ENCODE results near the gene SEC22C.
"Not testable (repeated sequence)": the region's sequence is repeated elsewhere in the genome, so short reads cannot be mapped to it uniquely, and the experiment has no call there.

SEC22C gene

GRCh38 chr3:42579346-42579745 is 2.4 kb downstream of the SEC22C start:
- DNase-seq (ENCODE audit: low read depth) = not testable (repeated sequence)

GRCh38 chr3:42578054-42578453 is 3.7 kb downstream of the SEC22C start:
- DNase-seq (ENCODE audit: low read depth) = no peak

- no peak for DNase-seq (ENCODE audit: low read depth)
Measured at GRCh38 chr3:42575137-42575741, 6.5 kb downstream of the SEC22C start.

GRCh38 chr3:42572278-42572677 is 9.5 kb downstream of the SEC22C start:
- no peak for DNase-seq (ENCODE audit: low read depth)

GRCh38 chr3:42569593-42570142 is 12.1 kb downstream of the SEC22C start:
- DNase-seq (ENCODE audit: low read depth) = no peak

GRCh38 chr3:42562047-42562907 is 19.5 kb downstream of the SEC22C start:
- DNase-seq (ENCODE audit: low read depth) = no peak

GRCh38 chr3:42557854-42558253 is 23.9 kb downstream of the SEC22C start:
- no peak for DNase-seq (ENCODE audit: low read depth)

- not testable (repeated sequence) for DNase-seq (ENCODE audit: low read depth)
Measured at GRCh38 chr3:42556817-42557216, 24.9 kb downstream of the SEC22C start.

- DNase-seq (ENCODE audit: low read depth) = no peak
Measured at GRCh38 chr3:42556089-42556632, 25.6 kb downstream of the SEC22C start.

- DNase-seq (ENCODE audit: low read depth) = no peak
Measured at GRCh38 chr3:42552830-42553229, 28.9 kb downstream of the SEC22C start.

GRCh38 chr3:42550250-42550649 is 31.5 kb downstream of the SEC22C start:
- no peak for DNase-seq (ENCODE audit: low read depth)

- no peak for DNase-seq (ENCODE audit: low read depth)
Measured at GRCh38 chr3:42549131-42549530, 32.6 kb downstream of the SEC22C start.

- no peak for DNase-seq (ENCODE audit: low read depth)
Measured at GRCh38 chr3:42547401-42547945, 34.3 kb downstream of the SEC22C start.

GRCh38 chr3:42546691-42547213 is 35.0 kb downstream of the SEC22C start:
- DNase-seq (ENCODE audit: low read depth) = no peak

GRCh38 chr3:42545284-42545900 is 36.4 kb downstream of the SEC22C start:
- no peak for DNase-seq (ENCODE audit: low read depth)

GRCh38 chr3:42544492-42545283 is 37.1 kb downstream of the SEC22C start:
- DNase-seq (ENCODE audit: low read depth) = no peak

- no peak for DNase-seq (ENCODE audit: low read depth)
Measured at GRCh38 chr3:42541079-42541478, 40.7 kb downstream of the SEC22C start.

GRCh38 chr3:42539871-42540714 is 41.7 kb downstream of the SEC22C start:
- no peak for DNase-seq (ENCODE audit: low read depth)

GRCh38 chr3:42537350-42537749 is 44.4 kb downstream of the SEC22C start:
- no peak for DNase-seq (ENCODE audit: low read depth)

Measured in non-pigmented ciliary epithelial cell (primary cell).